ENCODE data around the gene GSTM3. TPM values are rescaled to one million over a fixed set of nuclear protein-coding genes. Genes with fewer than 3 reads are reported as not detected.

The GSTM3 gene
- total and polyA plus RNA-seq, 3 donors from 2014 or later, result 748 to 1,464 (median 769) TPM

DNA sequence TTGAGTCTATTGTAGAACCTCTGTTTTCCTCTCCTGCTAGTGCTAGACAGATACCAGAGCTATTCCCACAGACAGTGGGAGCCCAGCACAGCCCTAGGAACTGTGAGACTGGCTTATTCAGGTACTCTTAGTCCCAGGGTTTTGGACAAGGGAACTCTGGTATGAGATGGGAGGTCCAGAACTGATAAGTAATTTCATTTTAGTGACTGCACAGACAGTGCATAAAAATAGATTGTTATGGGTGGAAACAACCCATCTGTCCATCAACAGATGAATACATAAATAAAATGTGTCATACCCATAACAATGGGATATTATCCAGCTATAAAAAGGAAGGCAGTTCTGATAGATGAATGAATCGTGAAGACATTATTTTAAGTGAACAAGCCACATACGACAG is 13.9 kb upstream of the GSTM3 start:
- no peaks in the 10 kb centered on the region for H3K9me3 ChIP-seq
- no peaks in the 10 kb centered on the region for H3K27me3 ChIP-seq
- TF ChIP-seq POLR2A (IDR thresholded peaks at IDR 0.05), result no peak
- TF ChIP-seq, protein P1, sequence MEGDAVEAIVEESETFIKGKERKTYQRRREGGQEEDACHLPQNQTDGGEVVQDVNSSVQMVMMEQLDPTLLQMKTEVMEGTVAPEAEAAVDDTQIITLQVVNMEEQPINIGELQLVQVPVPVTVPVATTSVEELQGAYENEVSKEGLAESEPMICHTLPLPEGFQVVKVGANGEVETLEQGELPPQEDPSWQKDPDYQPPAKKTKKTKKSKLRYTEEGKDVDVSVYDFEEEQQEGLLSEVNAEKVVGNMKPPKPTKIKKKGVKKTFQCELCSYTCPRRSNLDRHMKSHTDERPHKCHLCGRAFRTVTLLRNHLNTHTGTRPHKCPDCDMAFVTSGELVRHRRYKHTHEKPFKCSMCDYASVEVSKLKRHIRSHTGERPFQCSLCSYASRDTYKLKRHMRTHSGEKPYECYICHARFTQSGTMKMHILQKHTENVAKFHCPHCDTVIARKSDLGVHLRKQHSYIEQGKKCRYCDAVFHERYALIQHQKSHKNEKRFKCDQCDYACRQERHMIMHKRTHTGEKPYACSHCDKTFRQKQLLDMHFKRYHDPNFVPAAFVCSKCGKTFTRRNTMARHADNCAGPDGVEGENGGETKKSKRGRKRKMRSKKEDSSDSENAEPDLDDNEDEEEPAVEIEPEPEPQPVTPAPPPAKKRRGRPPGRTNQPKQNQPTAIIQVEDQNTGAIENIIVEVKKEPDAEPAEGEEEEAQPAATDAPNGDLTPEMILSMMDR (IDR thresholded peaks at IDR 0.05), result no peak
- no peak overlapping the region for H3K4me3 ChIP-seq
- intact Hi-C loops (cut with DNase I; ENCODE audit: low total_unique reads), result no loop called here
- no peak for DNase-seq
- H3K27ac ChIP-seq, result peak overlapping the region in 1 of 2 donors; percentile 77
- H3K36me3 ChIP-seq (ENCODE audit: low read depth, missing control alignments), result no peaks in the 10 kb centered on the region
- peaks cover 45% of the 10 kb centered on the region for H3K4me1 ChIP-seq
- 62 to 79% methylated on average over 2 of the region's 2 CpGs for WGBS, 2 donors

DNA sequence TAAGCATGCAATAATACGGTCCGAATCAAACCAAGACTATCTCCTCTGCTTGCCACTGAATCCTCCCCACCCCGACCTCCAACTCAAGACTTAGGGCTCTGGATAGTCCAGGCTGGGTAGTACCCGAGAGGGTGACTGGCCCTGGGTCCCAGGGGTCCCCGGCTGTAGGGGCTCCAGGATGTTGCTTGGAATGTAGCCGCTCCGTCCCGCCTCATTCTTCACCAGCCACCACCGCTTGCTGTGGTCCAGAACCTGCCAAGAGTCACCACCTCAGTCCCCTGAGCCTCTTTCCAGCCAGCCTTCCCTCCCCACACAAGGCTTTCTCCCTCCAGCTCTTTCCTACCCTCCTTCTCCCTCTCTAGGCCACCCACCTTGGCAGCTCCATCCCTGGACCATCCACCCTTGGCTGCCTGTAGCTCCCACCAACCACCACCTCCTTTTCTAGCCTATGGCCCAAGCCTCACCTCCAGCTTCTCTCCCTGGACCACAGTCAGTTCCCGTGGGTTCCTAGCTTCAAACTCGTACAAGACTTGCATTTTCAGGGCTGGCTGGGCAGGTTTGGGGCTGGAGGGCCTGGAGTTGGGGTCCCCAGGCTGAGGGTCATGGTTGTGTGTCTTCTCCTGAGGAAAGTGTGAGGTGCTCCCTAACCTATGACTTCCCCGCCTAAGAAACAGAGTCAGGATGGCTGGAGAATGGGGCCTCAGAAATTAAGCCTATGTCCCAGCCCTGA is 10.9 kb upstream of the GSTM3 start:
- Histone ChIP-seq H3K27ac (no peak overlapping the region), H3K4me3 (no peak overlapping the region), H3K27me3 (no peaks in the 10 kb centered on the region), H3K9me3 (no peaks in the 10 kb centered on the region), H3K4me1 (peaks cover 14% of the 10 kb centered on the region), H3K36me3 (ENCODE audit: low read depth, missing control alignments) (no peaks in the 10 kb centered on the region)
- WGBS, 2 donors, result 87 to 91% methylated on average over 12 of the region's 12 CpGs
- TF ChIP-seq, protein P1 (IDR thresholded peaks at IDR 0.05), result no peak
- TF ChIP-seq POLR2A (IDR thresholded peaks at IDR 0.05), result no peak
- intact Hi-C loops (cut with DNase I; ENCODE audit: low total_unique reads), result no loop called here
- no peak for DNase-seq

DNA sequence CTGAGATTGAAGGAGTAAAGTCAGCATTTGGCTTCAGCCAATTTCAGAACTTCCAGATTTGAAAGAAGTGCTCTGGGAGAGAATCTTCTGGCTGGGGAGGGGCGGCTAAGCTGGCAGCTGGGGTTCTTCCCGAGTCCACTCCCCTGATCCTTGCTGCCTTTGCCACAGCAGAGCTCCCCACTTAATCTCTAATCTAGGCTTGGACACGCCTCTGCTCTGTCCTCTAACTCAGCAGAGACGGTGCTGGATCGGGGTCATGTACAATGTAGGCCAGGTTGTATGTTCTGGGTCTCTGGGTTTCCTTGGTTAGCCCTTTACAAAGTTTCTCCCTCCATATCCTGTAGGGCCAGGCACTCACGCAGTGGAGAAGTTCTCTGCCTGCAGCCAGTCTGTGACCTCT is 10.1 kb upstream of the GSTM3 start:
- H3K4me3 ChIP-seq, result no peak overlapping the region
- H3K9me3 ChIP-seq, result no peaks in the 10 kb centered on the region
- 75 to 83% methylated on average over 6 of the region's 6 CpGs for WGBS, 2 donors
- peaks cover 10% of the 10 kb centered on the region for H3K4me1 ChIP-seq
- no peak for TF ChIP-seq POLR2A (IDR thresholded peaks at IDR 0.05)
- TF ChIP-seq, protein P1 (IDR thresholded peaks at IDR 0.05), result no peak
- no peaks in the 10 kb centered on the region for H3K27me3 ChIP-seq
- intact Hi-C loops (cut with DNase I; ENCODE audit: low total_unique reads), result no loop called here
- H3K36me3 ChIP-seq (ENCODE audit: low read depth, missing control alignments), result no peaks in the 10 kb centered on the region
- DNase-seq, result no peak
- no peak overlapping the region for H3K27ac ChIP-seq

DNA sequence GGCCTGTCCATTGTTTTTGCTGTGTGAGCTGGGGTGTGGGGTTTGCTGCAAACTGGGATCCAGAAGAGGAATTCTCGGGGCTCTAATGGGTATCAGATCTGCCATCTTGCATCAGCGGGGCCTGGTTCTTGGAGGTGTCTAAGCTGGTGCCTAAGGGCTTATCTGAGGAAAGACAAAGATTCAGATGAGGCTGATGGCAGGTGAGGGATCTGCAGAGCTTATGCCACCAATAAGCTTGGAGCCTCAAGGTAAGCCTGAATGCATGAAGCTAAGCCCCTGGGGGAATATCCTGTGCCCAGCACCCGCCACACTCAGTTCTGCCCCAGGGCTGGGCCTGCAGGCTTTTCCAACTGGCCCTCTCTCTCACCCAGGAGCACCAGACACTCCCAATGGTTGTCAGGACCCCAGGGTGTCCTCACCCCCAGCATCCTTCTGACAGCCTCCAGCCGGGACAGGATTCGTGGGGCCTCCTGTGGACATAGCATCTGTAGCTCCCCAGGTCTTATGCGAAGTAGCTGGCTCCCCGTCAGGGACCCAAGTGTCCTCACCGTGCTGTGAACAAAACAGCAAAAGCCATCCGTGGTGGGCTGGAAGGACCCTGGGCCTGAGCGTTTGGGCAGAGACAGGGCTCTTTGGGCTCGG is 9.5 kb upstream of the GSTM3 start:
- no peak for DNase-seq
- Histone ChIP-seq H3K27ac (no peak overlapping the region), H3K36me3 (ENCODE audit: low read depth, missing control alignments) (no peaks in the 10 kb centered on the region), H3K27me3 (no peaks in the 10 kb centered on the region), H3K9me3 (no peaks in the 10 kb centered on the region), H3K4me1 (peaks cover 4% of the 10 kb centered on the region), H3K4me3 (no peak overlapping the region)
- intact Hi-C loops (cut with DNase I; ENCODE audit: low total_unique reads), result no loop called here
- TF ChIP-seq, protein P1 (IDR thresholded peaks at IDR 0.05), result no peak
- TF ChIP-seq POLR2A (IDR thresholded peaks at IDR 0.05), result no peak
- WGBS, 2 donors, result 93 to 95% methylated on average over 5 to 11 of the region's 11 CpGs
